Sigmoid colon (tissue), 7 donors: ENCODE results near the gene ALPI. TPM values are rescaled to one million over a fixed set of nuclear protein-coding genes. Genes with fewer than 3 reads are reported as not detected.
"Not testable (repeated sequence)": the region's sequence is repeated elsewhere in the genome, so short reads cannot be mapped to it uniquely, and the experiment has no call there.

Experiments used
- DNase-seq: peaks from one replicate; pipeline ENCODE4 v3.0.0-alpha.2; 2019
- H3K27ac ChIP-seq, 4 donors: fragments of 200-600 bp; sonication (generic); one replicate each; pipeline ENCODE4 v1.5.1; 2016 to 2019; ENCODE audit warnings: mild to moderate bottlenecking in 1 of 4
- H3K27me3 ChIP-seq, 3 donors: fragments of 200-600 bp; sonication (generic); one replicate each; pipeline ENCODE4 v1.5.1; 2019; ENCODE audit warnings: mild to moderate bottlenecking in 1 of 3
- H3K36me3 ChIP-seq, 4 donors: fragments of 200-600 bp; sonication (generic); one replicate each; pipeline ENCODE4 v1.5.1; 2016 to 2019
- H3K4me1 ChIP-seq, 4 donors: fragments of 200-600 bp; sonication (generic); one replicate each; pipeline ENCODE4 v1.5.1; 2017 to 2019
- H3K4me3 ChIP-seq, 4 donors: fragments of 200-600 bp; sonication (generic); one replicate each; pipeline ENCODE4 v1.5.1; 2017 to 2019; ENCODE audit warnings: mild to moderate bottlenecking in 2 of 4, moderate library complexity in 1 of 4
- H3K9me3 ChIP-seq, 4 donors: fragments of 200-600 bp in 3 of 4; sonication (generic) in 3 of 4; one replicate each; pipeline versions ENCODE4 v1.5.1 to v1.6.1; 2013 to 2019
- CTCF ChIP-seq, 4 experiments: fragments of 450-650 bp in 3 of 4; fragments of 200-600 bp in 1 of 4; IDR thresholded peaks; one replicate each; pipeline ENCODE4 v1.5.1; 2016 to 2019; ENCODE audit warnings: antibody characterized with exemption in 4 of 4, mild to moderate bottlenecking in 3 of 4, moderate library complexity in 2 of 4
- EP300 ChIP-seq, 4 donors: sonication (generic); formaldehyde crosslinking; IDR thresholded peaks; one replicate each; pipeline ENCODE4 v1.6.1; 2017; ENCODE audit warnings: antibody characterized with exemption in 4 of 4
- POLR2A ChIP-seq, 2 donors: fragments of 450-650 bp; IDR thresholded peaks; one replicate each; pipeline ENCODE4 v1.6.1; 2016; ENCODE audit warnings: antibody characterized with exemption in 2 of 2, mild to moderate bottlenecking in 2 of 2, moderate library complexity in 2 of 2
- POLR2AphosphoS5 ChIP-seq, 4 donors: sonication (generic); formaldehyde crosslinking; IDR thresholded peaks; one replicate each; pipeline ENCODE4 v1.6.1; 2017; ENCODE audit warnings: antibody characterized with exemption in 4 of 4
- WGBS, 2 donors: extraction: QIAGEN DNeasy Blood & Tissue Kit; methylation state at CpG; one replicate each; pipeline ENCODE4 v1.1.7; 2013; 5-methylcytosine and 5-hydroxymethylcytosine counted together
- intact Hi-C: fragments of 100-400 bp; cut with DNase I; formaldehyde crosslinking; loops from one replicate; pipeline ENCODE4 v1.15.1; 2023
- polyA plus RNA-seq, 3 donors: library from polyadenylated mRNA; stranded (reverse); fragments of 200-250 nt; gene quantifications; one replicate each; pipeline ENCODE4 v1.2.3, GENCODE V29; 2013
- total RNA-seq, 4 donors: library from RNA; depleted of rRNA; stranded (reverse); fragments of >200 nt; gene quantifications; one replicate each; pipeline ENCODE4 v1.1.0, GENCODE V29; 2016
- donor health status: healthy with polysubstance abuse.
- donor health status: Bipolar disorder and iron deficiency.
- donor health status: healthy.

Gene ALPI
- total and polyA plus RNA-seq, 7 donors = 5.3 to 10.2 (median 7.2) TPM; not detected in 4

GRCh38 chr2:232421189-232421785, 34.7 kb upstream of the ALPI start:
- H3K27me3 ChIP-seq = peaks cover 20 to 85% (median 50%) of the 10 kb centered on the region in 3 donors
- H3K9me3 ChIP-seq = no peaks in the 10 kb centered on the region
- no peak for TF ChIP-seq POLR2AphosphoS5 (IDR thresholded peaks at IDR 0.05)
- no peak for TF ChIP-seq EP300 (IDR thresholded peaks at IDR 0.05)
- no peak for TF ChIP-seq POLR2A (IDR thresholded peaks at IDR 0.05)
- TF ChIP-seq CTCF (IDR thresholded peaks at IDR 0.05) = no peak
- 27 to 36% methylated on average over 22 of the region's 22 CpGs for WGBS, 2 donors
- intact Hi-C loops = no loop called here
- H3K4me3 ChIP-seq = no peak overlapping the region
- H3K36me3 ChIP-seq = no peaks in the 10 kb centered on the region
- peak; percentile 36 for DNase-seq
- H3K27ac ChIP-seq = no peak overlapping the region
- H3K4me1 ChIP-seq = peaks cover 0 to 30% (median 22%) of the 10 kb centered on the region in 4 donors

GRCh38 chr2:232422051-232422450, 33.9 kb upstream of the ALPI start:
- intact Hi-C loops = no loop called here
- H3K4me3 ChIP-seq = no peak overlapping the region

GRCh38 chr2:232422996-232423395, 33.0 kb upstream of the ALPI start:
- H3K27ac ChIP-seq, intact Hi-C loops, H3K9me3 ChIP-seq, DNase-seq, H3K4me3 ChIP-seq, H3K36me3 ChIP-seq: not testable (repeated sequence)
- Histone ChIP-seq H3K4me1 (peaks cover 0 to 30% (median 22%) of the 10 kb centered on the region in 4 donors), H3K27me3 (peaks cover 20 to 68% (median 41%) of the 10 kb centered on the region in 3 donors)
- WGBS, 2 donors = 37 to 45% methylated on average over 3 of the region's 3 CpGs

More at GRCh38 chr2:232422051-232422450, 33.9 kb upstream of the ALPI start:
- DNase-seq = no peak
- Histone ChIP-seq H3K36me3 (no peaks in the 10 kb centered on the region), H3K4me1 (peaks cover 0 to 30% (median 22%) of the 10 kb centered on the region in 4 donors), H3K9me3 (no peaks in the 10 kb centered on the region), H3K27ac (no peak overlapping the region), H3K27me3 (peaks cover 20 to 77% (median 50%) of the 10 kb centered on the region in 3 donors)
- TF ChIP-seq EP300 (IDR thresholded peaks at IDR 0.05) (no peak), POLR2AphosphoS5 (IDR thresholded peaks at IDR 0.05) (no peak), CTCF (IDR thresholded peaks at IDR 0.05) (no peak), POLR2A (IDR thresholded peaks at IDR 0.05) (no peak)
- 91 to 93% methylated on average over 10 of the region's 10 CpGs for WGBS, 2 donors

- H3K4me1 ChIP-seq = peaks cover 0 to 28% (median 20%) of the 10 kb centered on the region in 4 donors
- H3K9me3 ChIP-seq, H3K36me3 ChIP-seq, intact Hi-C loops, H3K4me3 ChIP-seq, DNase-seq, H3K27ac ChIP-seq: not testable (repeated sequence)
- H3K27me3 ChIP-seq = peaks cover 20 to 63% (median 37%) of the 10 kb centered on the region in 3 donors
- 46 to 47% methylated on average over 7 of the region's 7 CpGs for WGBS, 2 donors
These were observed 32.5 kb upstream of the ALPI start for GRCh38 chr2:232423407-232423806.

GRCh38 chr2:232431705-232432590, 24.0 kb upstream of the ALPI start:
- Histone ChIP-seq H3K36me3 (no peaks in the 10 kb centered on the region), H3K4me1 (no peaks in the 10 kb centered on the region), H3K27me3 (no peaks in the 10 kb centered on the region), H3K27ac (no peak overlapping the region), H3K4me3 (no peak overlapping the region), H3K9me3 (no peaks in the 10 kb centered on the region)
- intact Hi-C loops = no loop called here
- TF ChIP-seq POLR2A (IDR thresholded peaks at IDR 0.05) (no peak), CTCF (IDR thresholded peaks at IDR 0.05) (no peak), EP300 (IDR thresholded peaks at IDR 0.05) (no peak), POLR2AphosphoS5 (IDR thresholded peaks at IDR 0.05) (no peak)
- WGBS, 2 donors = 83 to 88% methylated on average over 16 of the region's 16 CpGs
- no peak for DNase-seq
